HepG2 (cell line): ENCODE measurements around the gene RIPK3. TPM values are rescaled to one million over a fixed set of nuclear protein-coding genes. Genes with fewer than 3 reads are reported as not detected.

ENCODE experiments used
- AKAP8 ChIP-seq: sonication (generic); formaldehyde crosslinking; IDR thresholded peaks from 2 replicates; pipeline ENCODE4 v1.5.1; 2020; ENCODE audit warnings: mild to moderate bottlenecking, missing genetic modification reagents
- EP300 ChIP-seq, 3 experiments: sonication (generic) in 1 of 3; formaldehyde crosslinking in 1 of 3; IDR thresholded peaks; 2 replicates each; pipeline versions ENCODE4 v1.5.1 to v1.6.1; 2011 to 2020; ENCODE audit warnings: low read depth in 2 of 3, low read length in 2 of 3, borderline replicate concordance in 1 of 3, improper control_type of control experiment in 1 of 3, mild to moderate bottlenecking in 1 of 3, missing genetic modification reagents in 1 of 3, moderate library complexity in 1 of 3
- ERF ChIP-seq: IDR thresholded peaks from 2 replicates; pipeline ENCODE4 v1.6.1; 2018; ENCODE audit warnings: missing biosample characterization, missing genetic modification reagents
- FOXP1 ChIP-seq, 2 experiments: fragments of 450-650 bp in 1 of 2; IDR thresholded peaks; 2 replicates each; pipeline ENCODE4 v1.6.1; 2017 to 2018; ENCODE audit warnings: antibody characterized with exemption in 1 of 2
- GATAD1 ChIP-seq: IDR thresholded peaks from 2 replicates; pipeline ENCODE4 v1.6.1; 2016; ENCODE audit warnings: missing genetic modification reagents, missing compliant biosample characterization
- GLI4 ChIP-seq: sonication (generic); formaldehyde crosslinking; IDR thresholded peaks from 2 replicates; pipeline ENCODE4 v1.5.1; 2020; ENCODE audit warnings: missing genetic modification reagents, mild to moderate bottlenecking, moderate library complexity, borderline replicate concordance
- GPN1 ChIP-seq: sonication (generic); formaldehyde crosslinking; IDR thresholded peaks from 2 replicates; pipeline ENCODE4 v1.5.1; 2020; ENCODE audit warnings: missing genetic modification reagents, borderline replicate concordance
- HMG20B ChIP-seq: conservative IDR thresholded peaks from 2 replicates; pipeline ENCODE4 v1.6.1; 2016; ENCODE audit warnings: missing genetic modification reagents, missing compliant biosample characterization
- KLF6 ChIP-seq: IDR thresholded peaks from 2 replicates; pipeline ENCODE4 v1.8.0; 2016; ENCODE audit warnings: missing biosample characterization, missing genetic modification reagents
- PPARG ChIP-seq: conservative IDR thresholded peaks from 2 replicates; pipeline ENCODE4 v1.6.1; 2016; ENCODE audit warnings: missing biosample characterization, missing genetic modification reagents
- RXRB ChIP-seq: IDR thresholded peaks from 2 replicates; pipeline ENCODE4 v1.6.1; 2016; ENCODE audit warnings: borderline replicate concordance, missing genetic modification reagents, missing compliant biosample characterization
- SP2 ChIP-seq: sonication (generic); formaldehyde crosslinking; IDR thresholded peaks from 2 replicates; pipeline ENCODE4 v1.5.1; 2020; ENCODE audit warnings: mild to moderate bottlenecking, missing genetic modification reagents
- ZFP36L2 ChIP-seq: sonication (generic); formaldehyde crosslinking; IDR thresholded peaks from 2 replicates; pipeline ENCODE4 v1.4.0; 2020; ENCODE audit warnings: missing genetic modification reagents
- ZNF232 ChIP-seq: sonication (generic); formaldehyde crosslinking; IDR thresholded peaks from 2 replicates; pipeline ENCODE4 v1.4.0; 2020; ENCODE audit warnings: missing genetic modification reagents, borderline replicate concordance
- ZNF510 ChIP-seq: sonication (generic); formaldehyde crosslinking; IDR thresholded peaks from 2 replicates; pipeline ENCODE4 v1.4.0; 2020; ENCODE audit warnings: low read depth, mild to moderate bottlenecking, missing genetic modification reagents
- ZNF782 ChIP-seq: sonication (generic); formaldehyde crosslinking; IDR thresholded peaks from 2 replicates; pipeline ENCODE4 v1.4.0; 2020; ENCODE audit warnings: missing genetic modification reagents, mild to moderate bottlenecking, borderline replicate concordance
- polyA plus RNA-seq, 8 experiments: library from polyadenylated mRNA; depleted of rRNA in 3 of 8; stranded (reverse) in 7 of 8; unstranded in 1 of 8; fragments of >200 nt; fragmentation: Illumina TruSeq in 4 of 8; extraction: Trizol in 4 of 8; gene quantifications; 2 replicates each; pipeline versions ENCODE4 v1.2.1 to v1.2.3, GENCODE V29; 2011 to 2016; ENCODE audit warnings: low read depth in 4 of 8, missing spikeins in 1 of 8, mixed read lengths in 1 of 8; ENCODE audit not compliant: insufficient read depth in 1 of 8
- total RNA-seq, 5 experiments: library from RNA; depleted of rRNA; stranded (reverse); fragments of >200 nt; fragmentation: Illumina TruSeq; extraction: Trizol; gene quantifications; 2 replicates each; pipeline ENCODE4 v1.2.3, GENCODE V29; 2016; ENCODE audit warnings: low read depth in 1 of 5
- TF ChIP-seq, protein P1 (sequence below): sonication (generic); formaldehyde crosslinking; IDR thresholded peaks from 2 replicates; pipeline ENCODE4 v1.4.0; 2020; ENCODE audit warnings: mild to moderate bottlenecking, missing genetic modification reagents
- TF ChIP-seq, protein P2 (sequence below): sonication (generic); formaldehyde crosslinking; IDR thresholded peaks from 2 replicates; pipeline ENCODE4 v1.4.0; 2020; ENCODE audit warnings: missing genetic modification reagents

RIPK3 gene
- total and polyA plus RNA-seq, 2 of the 13 experiments (the other 11 are each of a cell fraction or from before 2014, with no cell fraction given), result not detected

GRCh38 chr14:24307575-24308341, 32.0 kb downstream of the RIPK3 start, which contains the start of gene CIDEB (continued):
- TF ChIP-seq, protein P1, sequence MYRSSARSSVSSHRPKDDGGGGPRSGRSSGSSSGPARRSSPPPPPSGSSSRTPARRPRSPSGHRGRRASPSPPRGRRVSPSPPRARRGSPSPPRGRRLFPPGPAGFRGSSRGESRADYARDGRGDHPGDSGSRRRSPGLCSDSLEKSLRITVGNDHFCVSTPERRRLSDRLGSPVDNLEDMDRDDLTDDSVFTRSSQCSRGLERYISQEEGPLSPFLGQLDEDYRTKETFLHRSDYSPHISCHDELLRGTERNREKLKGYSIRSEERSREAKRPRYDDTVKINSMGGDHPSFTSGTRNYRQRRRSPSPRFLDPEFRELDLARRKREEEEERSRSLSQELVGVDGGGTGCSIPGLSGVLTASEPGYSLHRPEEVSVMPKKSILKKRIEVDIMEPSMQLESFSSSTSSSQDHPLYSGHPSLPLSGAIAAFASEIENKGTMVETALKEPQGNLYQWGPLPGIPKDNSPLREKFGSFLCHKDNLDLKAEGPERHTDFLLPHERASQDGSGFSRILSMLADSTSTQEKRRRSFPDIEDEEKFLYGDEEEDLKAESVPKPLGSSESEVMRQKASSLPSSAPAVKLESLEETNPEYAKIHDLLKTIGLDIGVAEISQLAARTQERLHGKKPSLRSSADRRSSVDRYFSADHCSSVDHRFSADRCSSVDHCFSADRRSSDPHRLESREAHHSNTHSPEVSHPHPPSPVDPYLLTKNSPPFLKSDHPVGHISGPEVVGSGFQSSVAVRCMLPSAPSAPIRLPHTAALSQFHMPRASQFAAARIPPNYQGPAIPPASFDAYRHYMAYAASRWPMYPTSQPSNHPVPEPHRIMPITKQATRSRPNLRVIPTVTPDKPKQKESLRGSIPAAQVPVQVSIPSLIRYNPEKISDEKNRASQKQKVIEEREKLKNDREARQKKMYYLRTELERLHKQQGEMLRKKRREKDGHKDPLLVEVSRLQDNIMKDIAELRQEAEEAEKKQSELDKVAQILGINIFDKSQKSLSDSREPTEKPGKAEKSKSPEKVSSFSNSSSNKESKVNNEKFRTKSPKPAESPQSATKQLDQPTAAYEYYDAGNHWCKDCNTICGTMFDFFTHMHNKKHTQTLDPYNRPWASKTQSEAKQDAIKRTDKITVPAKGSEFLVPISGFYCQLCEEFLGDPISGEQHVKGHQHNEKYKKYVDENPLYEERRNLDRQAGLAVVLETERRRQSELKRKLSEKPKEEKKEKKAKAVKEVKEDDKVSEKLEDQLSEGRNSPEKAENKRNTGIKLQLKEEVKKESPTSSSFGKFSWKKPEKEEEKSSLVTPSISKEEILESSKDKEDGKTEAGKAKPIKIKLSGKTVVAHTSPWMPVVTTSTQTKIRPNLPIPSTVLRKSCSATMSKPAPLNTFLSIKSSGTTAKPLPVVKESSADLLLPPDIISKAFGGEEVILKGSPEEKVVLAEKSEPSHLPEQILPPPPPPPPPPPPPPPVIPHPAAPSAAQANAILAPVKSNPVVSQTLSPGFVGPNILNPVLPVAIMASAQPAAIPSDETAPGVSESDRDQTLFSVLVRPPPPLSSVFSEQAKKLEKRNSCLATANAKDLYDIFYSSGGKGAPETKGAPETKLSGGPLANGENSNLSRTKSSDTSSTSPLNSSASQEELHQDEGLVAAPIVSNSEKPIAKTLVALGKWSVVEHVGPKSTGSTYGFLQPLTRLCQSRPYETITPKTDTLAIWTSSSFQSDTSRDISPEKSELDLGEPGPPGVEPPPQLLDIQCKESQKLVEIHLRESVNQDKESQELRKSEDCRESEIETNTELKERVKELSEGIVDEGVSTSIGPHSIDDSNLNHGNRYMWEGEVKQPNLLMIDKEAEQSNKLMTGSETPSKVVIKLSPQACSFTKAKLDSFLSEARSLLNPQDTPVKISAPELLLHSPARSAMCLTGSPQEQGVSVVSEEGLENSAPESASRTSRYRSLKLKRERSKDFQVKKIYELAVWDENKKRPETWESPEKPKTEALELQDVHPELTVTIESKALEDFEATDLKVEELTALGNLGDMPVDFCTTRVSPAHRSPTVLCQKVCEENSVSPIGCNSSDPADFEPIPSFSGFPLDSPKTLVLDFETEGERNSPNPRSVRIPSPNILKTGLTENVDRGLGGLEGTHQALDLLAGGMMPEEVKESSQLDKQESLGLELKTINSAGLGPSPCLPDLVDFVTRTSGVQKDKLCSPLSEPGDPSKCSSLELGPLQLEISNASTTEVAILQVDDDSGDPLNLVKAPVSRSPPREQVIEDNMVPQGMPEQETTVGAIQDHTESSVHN (CRISPR knock-in tag), result peak; percentile 87; the same call in 1 of the 2 replicates
- TF ChIP-seq, protein P2, sequence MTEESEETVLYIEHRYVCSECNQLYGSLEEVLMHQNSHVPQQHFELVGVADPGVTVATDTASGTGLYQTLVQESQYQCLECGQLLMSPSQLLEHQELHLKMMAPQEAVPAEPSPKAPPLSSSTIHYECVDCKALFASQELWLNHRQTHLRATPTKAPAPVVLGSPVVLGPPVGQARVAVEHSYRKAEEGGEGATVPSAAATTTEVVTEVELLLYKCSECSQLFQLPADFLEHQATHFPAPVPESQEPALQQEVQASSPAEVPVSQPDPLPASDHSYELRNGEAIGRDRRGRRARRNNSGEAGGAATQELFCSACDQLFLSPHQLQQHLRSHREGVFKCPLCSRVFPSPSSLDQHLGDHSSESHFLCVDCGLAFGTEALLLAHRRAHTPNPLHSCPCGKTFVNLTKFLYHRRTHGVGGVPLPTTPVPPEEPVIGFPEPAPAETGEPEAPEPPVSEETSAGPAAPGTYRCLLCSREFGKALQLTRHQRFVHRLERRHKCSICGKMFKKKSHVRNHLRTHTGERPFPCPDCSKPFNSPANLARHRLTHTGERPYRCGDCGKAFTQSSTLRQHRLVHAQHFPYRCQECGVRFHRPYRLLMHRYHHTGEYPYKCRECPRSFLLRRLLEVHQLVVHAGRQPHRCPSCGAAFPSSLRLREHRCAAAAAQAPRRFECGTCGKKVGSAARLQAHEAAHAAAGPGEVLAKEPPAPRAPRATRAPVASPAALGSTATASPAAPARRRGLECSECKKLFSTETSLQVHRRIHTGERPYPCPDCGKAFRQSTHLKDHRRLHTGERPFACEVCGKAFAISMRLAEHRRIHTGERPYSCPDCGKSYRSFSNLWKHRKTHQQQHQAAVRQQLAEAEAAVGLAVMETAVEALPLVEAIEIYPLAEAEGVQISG (CRISPR knock-in tag), result peak; percentile 94
- TF ChIP-seq GATAD1 (CRISPR knock-in tag) (peak; percentile 90), SP2 (CRISPR knock-in tag) (peak; percentile 39; the same call in 1 of the 2 replicates), GPN1 (CRISPR knock-in tag) (no peak), ZFP36L2 (CRISPR knock-in tag) (peak; percentile 87; the same call in 1 of the 2 replicates), KLF6 (CRISPR knock-in tag) (peak; percentile 84; the same call in 1 of the 2 replicates), PPARG (CRISPR knock-in tag) (peak; percentile 57; the same call in 1 of the 2 replicates), HMG20B (CRISPR knock-in tag) (peak; percentile 91), ZNF782 (CRISPR knock-in tag) (0 out of 2 replicates have a peak, but pooled peaks have one; percentile 94), EP300 (IDR thresholded peaks at IDR 0.05; ENCODE audit: low read depth in 2 of 2, low read length in 2 of 2) (peak; percentile 76 to 87), EP300 (CRISPR knock-in tag; IDR thresholded peaks at IDR 0.05; ENCODE audit: borderline replicate concordance) (peak; percentile 88), ZNF232 (CRISPR knock-in tag) (peak; percentile 49; the same call in 1 of the 2 replicates), FOXP1 (IDR thresholded peaks at IDR 0.05) (no peak), FOXP1 (CRISPR knock-in tag; IDR thresholded peaks at IDR 0.05) (peak; percentile 54), AKAP8 (CRISPR knock-in tag) (no peak; the same call in 1 of the 2 replicates), GLI4 (CRISPR knock-in tag) (no peak; the same call in 1 of the 2 replicates), ERF (CRISPR knock-in tag) (peak; percentile 96), RXRB (CRISPR knock-in tag) (peak; percentile 93), ZNF510 (CRISPR knock-in tag) (peak; percentile 89; the same call in 1 of the 2 replicates)
